C4-2B (cell line): Measurements from ENCODE around the gene PLXNA4.

Source experiments
- H3K27ac ChIP-seq: fragments of 450-650 bp; 2 replicates; pipeline ENCODE4 v1.5.1; 2017
- ZFX ChIP-seq: fragments of 450-650 bp; IDR thresholded peaks from 2 replicates; pipeline ENCODE4 v1.6.1; 2017
- TF ChIP-seq, protein P1 (sequence below): fragments of 450-650 bp; conservative IDR thresholded peaks from 2 replicates; pipeline ENCODE4 v1.5.1; 2017; ENCODE audit warnings: mild to moderate bottlenecking

Gene PLXNA4

DNA sequence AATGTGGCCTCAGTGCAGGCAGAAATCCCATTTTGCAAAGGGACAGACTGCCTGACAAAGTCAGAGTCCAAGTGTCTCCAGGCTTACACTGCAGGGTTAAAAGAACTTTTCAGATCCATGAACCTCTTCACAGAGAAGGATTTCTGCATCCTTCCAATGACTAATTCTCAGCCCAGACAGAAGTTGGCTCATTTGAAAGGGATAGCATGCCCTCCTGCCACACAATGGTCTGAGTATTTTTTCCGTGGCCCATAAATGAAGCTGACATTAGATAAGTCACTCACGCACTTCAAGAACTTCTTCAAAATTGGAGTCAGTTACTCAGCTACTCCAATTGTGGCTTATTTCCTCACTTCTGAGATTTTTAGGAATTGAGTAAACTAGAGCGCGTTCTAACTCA lies 170.2 kb downstream of the PLXNA4 start:
- no peak for TF ChIP-seq ZFX
- TF ChIP-seq, protein P1, sequence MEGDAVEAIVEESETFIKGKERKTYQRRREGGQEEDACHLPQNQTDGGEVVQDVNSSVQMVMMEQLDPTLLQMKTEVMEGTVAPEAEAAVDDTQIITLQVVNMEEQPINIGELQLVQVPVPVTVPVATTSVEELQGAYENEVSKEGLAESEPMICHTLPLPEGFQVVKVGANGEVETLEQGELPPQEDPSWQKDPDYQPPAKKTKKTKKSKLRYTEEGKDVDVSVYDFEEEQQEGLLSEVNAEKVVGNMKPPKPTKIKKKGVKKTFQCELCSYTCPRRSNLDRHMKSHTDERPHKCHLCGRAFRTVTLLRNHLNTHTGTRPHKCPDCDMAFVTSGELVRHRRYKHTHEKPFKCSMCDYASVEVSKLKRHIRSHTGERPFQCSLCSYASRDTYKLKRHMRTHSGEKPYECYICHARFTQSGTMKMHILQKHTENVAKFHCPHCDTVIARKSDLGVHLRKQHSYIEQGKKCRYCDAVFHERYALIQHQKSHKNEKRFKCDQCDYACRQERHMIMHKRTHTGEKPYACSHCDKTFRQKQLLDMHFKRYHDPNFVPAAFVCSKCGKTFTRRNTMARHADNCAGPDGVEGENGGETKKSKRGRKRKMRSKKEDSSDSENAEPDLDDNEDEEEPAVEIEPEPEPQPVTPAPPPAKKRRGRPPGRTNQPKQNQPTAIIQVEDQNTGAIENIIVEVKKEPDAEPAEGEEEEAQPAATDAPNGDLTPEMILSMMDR: no peak
- H3K27ac ChIP-seq: no peak overlapping the region

DNA sequence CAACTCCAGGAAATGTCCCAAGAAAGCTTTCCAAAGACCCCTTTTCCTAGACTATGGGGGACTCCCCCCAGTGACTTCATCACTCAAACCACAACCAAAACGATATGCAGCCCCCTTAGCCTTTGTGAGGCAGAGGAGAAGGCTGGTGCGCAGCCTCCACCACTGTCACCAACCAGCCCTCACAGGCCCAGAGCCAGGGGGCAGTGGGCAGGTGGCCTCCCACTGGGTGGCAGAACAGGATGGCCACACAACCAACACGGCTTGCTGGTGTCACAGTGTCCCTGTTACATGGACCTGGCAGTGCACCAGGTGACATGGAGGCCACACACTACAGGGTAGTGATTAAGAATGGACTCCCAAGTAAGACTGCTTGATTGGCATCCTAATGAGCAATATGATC lies 172.0 kb downstream of the PLXNA4 start:
- no peak for TF ChIP-seq ZFX
- TF ChIP-seq, protein P1: no peak
- no peak overlapping the region for H3K27ac ChIP-seq

DNA sequence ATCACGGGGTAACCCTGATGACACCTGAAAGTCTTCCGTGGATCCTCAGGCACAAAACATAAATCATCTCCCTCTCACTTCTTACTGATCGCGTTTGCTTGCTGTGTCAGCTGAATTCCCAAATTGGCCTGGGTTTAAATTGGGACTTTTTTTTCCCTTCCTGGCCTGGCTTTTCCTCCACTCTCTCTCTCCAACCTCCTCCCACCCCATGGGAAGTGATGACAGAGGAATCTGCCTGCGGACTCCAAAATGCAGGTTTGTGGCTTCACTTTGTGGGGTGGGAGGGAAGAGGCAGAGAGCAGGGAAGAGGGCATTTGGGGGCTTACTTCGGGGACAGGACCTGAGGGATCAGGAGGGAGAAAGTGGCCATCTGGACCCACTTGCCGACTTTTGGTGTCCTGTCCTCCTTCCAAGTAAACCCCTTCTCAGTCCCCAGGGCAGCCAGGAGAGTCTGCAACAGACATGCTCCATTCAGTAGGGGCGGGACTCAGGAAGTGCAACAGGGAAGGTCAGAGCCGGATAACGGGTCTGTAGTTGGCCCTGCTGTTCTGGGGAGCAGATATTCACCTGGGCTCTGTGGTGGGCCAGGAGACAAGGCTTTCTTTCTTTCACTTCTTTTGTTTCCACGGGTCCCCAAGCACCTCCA lies 172.7 kb downstream of the PLXNA4 start:
- TF ChIP-seq ZFX: no peak
- TF ChIP-seq, protein P1: no peak
- no peak overlapping the region for H3K27ac ChIP-seq

DNA sequence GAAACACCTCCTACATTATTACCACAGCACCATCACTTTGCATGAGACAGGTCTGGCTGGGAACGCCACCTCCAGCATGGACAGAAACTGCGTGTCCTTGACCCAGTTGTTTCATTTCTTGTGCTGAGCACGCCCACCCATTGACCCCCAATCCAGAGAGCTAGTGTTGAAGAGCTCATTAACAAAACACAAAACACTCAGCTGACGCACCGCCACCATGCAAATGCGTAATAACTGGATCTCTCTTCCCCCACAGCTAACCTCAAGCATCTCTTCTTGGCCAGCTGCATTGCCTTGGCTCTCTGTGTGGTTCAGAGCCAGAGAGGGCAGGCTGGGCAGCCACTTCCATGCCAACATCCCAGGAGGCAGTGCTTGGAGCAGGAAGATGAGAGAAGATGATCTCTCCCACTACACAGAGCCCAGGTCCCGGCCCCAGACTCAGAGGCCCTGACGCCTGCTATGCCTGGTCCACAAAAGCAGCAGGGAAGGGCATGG lies 173.5 kb downstream of the PLXNA4 start:
- no peak overlapping the region for H3K27ac ChIP-seq
- TF ChIP-seq, protein P1: no peak
- TF ChIP-seq ZFX: no peak

DNA sequence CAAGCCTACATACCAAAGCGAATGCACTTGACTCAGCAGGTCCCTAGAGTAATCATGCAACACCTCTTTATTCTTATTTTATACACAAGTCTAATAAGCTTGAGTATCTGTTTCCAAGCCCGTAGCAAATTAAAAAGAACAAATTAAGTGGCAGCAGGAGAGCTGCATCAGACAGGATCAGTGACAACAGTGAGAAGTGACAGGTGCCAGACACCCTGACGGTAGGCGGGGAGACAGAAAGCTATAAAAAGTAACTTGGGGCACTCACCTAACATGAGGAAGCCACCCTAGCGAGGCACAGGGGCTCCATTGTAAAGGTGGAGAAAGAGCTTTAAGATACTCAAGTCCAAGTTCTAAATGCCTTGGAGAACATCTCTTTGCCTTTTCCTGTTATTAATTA lies 174.2 kb downstream of the PLXNA4 start:
- no peak overlapping the region for H3K27ac ChIP-seq
- no peak for TF ChIP-seq ZFX
- TF ChIP-seq, protein P1: no peak

DNA sequence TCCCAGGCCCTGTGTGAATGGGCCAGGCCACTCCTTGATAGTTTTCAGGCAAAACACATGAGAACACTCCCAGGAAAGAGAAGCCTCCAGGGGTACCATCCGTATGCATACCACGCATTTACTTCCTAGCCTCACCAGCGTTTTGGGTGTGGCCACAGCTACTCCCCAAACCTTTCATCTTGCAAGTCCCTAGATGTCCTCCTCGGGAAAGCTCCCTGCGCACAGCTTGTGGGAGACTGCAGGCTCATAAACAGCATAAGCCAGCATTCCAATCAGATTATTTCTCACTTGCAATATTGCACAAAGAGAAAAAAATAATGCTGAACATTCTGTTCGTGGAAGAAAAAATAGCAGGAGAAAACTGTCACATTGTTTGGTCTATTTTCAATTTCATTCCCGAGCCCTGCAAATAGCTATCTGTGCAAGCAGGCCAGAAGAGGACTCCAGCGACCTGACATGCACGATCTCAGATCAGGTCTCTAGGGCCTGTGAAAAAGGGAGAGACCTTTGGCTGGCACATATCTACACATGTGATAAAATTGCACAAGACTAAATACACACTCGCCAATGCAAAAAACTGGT lies 175.6 kb downstream of the PLXNA4 start:
- H3K27ac ChIP-seq: no peak overlapping the region

DNA sequence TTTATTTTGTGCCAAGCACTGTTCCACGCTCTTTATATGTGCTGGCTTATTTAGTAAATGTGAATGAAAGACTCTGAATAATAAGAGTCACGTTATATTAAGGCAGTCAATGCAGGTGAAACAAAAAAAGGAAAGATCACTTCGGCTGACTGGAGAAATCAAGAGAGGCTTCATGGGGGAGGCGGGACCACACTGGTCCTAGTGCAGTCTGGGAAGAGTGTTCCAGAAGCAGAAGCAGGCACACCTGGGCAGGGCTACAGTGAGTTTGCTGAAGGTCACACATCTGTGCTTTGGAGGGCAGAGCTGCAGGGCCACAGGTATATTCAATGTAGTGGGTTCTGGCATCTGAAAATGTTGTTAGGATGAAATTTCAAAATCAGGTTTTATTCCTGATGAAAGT lies 176.9 kb downstream of the PLXNA4 start:
- H3K27ac ChIP-seq: no peak overlapping the region
- TF ChIP-seq, protein P1: no peak
- no peak for TF ChIP-seq ZFX

More for the DNA sequence above, 175.6 kb downstream of the PLXNA4 start:
- TF ChIP-seq ZFX: no peak
- TF ChIP-seq, protein P1: no peak
